ENCODE results near the gene FOXO3. TPM values are rescaled to one million over a fixed set of nuclear protein-coding genes. Genes with fewer than 3 reads are reported as not detected.
"Not testable (repeated sequence)": the region's sequence is repeated elsewhere in the genome, so short reads cannot be mapped to it uniquely, and the experiment has no call there.

Gene FOXO3
- total and polyA plus RNA-seq, 5 donors from 2014 or later, result 16.9 to 24.2 (median 23.3) TPM

- Mint-ChIP-seq H3K27me3 (no peaks in the 10 kb centered on the region), H3K9me3 (no peaks in the 10 kb centered on the region), H3K4me1 (no peaks in the 10 kb centered on the region), H3K36me3 (peaks cover 3% of the 10 kb centered on the region), H3K27ac (no peak overlapping the region), H3K4me3 (no peak overlapping the region)
- Histone ChIP-seq H3K36me3 (ENCODE audit: control insufficient read depth, insufficient read depth, low read length) (no peaks in the 10 kb centered on the region), H3K4me1 (ENCODE audit: control insufficient read depth, insufficient read depth, low read length, poor library complexity, severe bottlenecking) (no peaks in the 10 kb centered on the region), H3K4me3 (ENCODE audit: low read depth, low read length) (no peak overlapping the region), H3K9me3 (ENCODE audit: control insufficient read depth in 2 of 2, low read length in 2 of 2) (no peaks in the 10 kb centered on the region), H3K27me3 (ENCODE audit: control insufficient read depth, insufficient read depth, low read length) (no peaks in the 10 kb centered on the region), H3K27ac (ENCODE audit: insufficient read depth, low read length, poor library complexity, severe bottlenecking) (no peak overlapping the region)
- ATAC-seq (ENCODE audit: low read depth in 2 of 2) (no peak), DNase-seq (no peak)
These were observed 29.4 kb upstream of the FOXO3 start for GRCh38 chr6:108531332-108531731.

GRCh38 chr6:108535114-108535742 is 25.5 kb upstream of the FOXO3 start:
- no peaks in the 10 kb centered on the region for H3K36me3 Mint-ChIP-seq
- Histone ChIP-seq H3K4me1 (ENCODE audit: control insufficient read depth, insufficient read depth, low read length, poor library complexity, severe bottlenecking) (no peaks in the 10 kb centered on the region), H3K27ac (ENCODE audit: insufficient read depth, low read length, poor library complexity, severe bottlenecking) (no peak overlapping the region), H3K27me3 (ENCODE audit: control insufficient read depth, insufficient read depth, low read length) (no peaks in the 10 kb centered on the region), H3K4me3 (ENCODE audit: low read depth, low read length) (no peak overlapping the region), H3K9me3 (ENCODE audit: control insufficient read depth in 2 of 2, low read length in 2 of 2) (peaks cover 0 to 5% of the 10 kb centered on the region in 2 experiments), H3K36me3 (ENCODE audit: control insufficient read depth, insufficient read depth, low read length) (no peaks in the 10 kb centered on the region)
- no peak for ATAC-seq (ENCODE audit: low read depth in 2 of 2)
- no peak for DNase-seq
- no peaks in the 10 kb centered on the region for H3K4me1 Mint-ChIP-seq
- no peak overlapping the region for H3K4me3 Mint-ChIP-seq
- peaks cover 0 to 6% (median 0%) of the 10 kb centered on the region in 7 donors for H3K9me3 Mint-ChIP-seq
- H3K27ac Mint-ChIP-seq, result peak overlapping the region in 1 of 3 donors; percentile 37
- peaks cover 10% of the 10 kb centered on the region for H3K27me3 Mint-ChIP-seq

GRCh38 chr6:108535920-108536535 is 24.7 kb upstream of the FOXO3 start:
- H3K36me3 ChIP-seq (ENCODE audit: control insufficient read depth, insufficient read depth, low read length); H3K27me3 ChIP-seq (ENCODE audit: control insufficient read depth, insufficient read depth, low read length); H3K4me3 ChIP-seq (ENCODE audit: low read depth, low read length); ATAC-seq (ENCODE audit: low read depth in 2 of 2); H3K4me3 Mint-ChIP-seq; H3K4me1 Mint-ChIP-seq; H3K27ac Mint-ChIP-seq; H3K27ac ChIP-seq (ENCODE audit: insufficient read depth, low read length, poor library complexity, severe bottlenecking); H3K9me3 ChIP-seq (ENCODE audit: control insufficient read depth in 2 of 2, low read length in 2 of 2); H3K4me1 ChIP-seq (ENCODE audit: control insufficient read depth, insufficient read depth, low read length, poor library complexity, severe bottlenecking); H3K27me3 Mint-ChIP-seq; H3K9me3 Mint-ChIP-seq; DNase-seq; H3K36me3 Mint-ChIP-seq: not testable (repeated sequence)

GRCh38 chr6:108541843-108542759 is 18.6 kb upstream of the FOXO3 start:
- H3K4me3 Mint-ChIP-seq, result peak overlapping the region in 1 of 4 donors; percentile 27
- peaks cover 0 to 6% (median 0%) of the 10 kb centered on the region in 7 donors for H3K9me3 Mint-ChIP-seq
- no peaks in the 10 kb centered on the region for H3K36me3 Mint-ChIP-seq
- H3K27ac Mint-ChIP-seq, result no peak overlapping the region
- peaks cover 18% of the 10 kb centered on the region for H3K27me3 Mint-ChIP-seq
- Histone ChIP-seq H3K27me3 (ENCODE audit: control insufficient read depth, insufficient read depth, low read length) (no peaks in the 10 kb centered on the region), H3K27ac (ENCODE audit: insufficient read depth, low read length, poor library complexity, severe bottlenecking) (no peak overlapping the region), H3K9me3 (ENCODE audit: control insufficient read depth in 2 of 2, low read length in 2 of 2) (peaks cover 0 to 5% of the 10 kb centered on the region in 2 experiments), H3K4me3 (ENCODE audit: low read depth, low read length) (no peak overlapping the region), H3K36me3 (ENCODE audit: control insufficient read depth, insufficient read depth, low read length) (no peaks in the 10 kb centered on the region), H3K4me1 (ENCODE audit: control insufficient read depth, insufficient read depth, low read length, poor library complexity, severe bottlenecking) (peaks cover 7% of the 10 kb centered on the region)
- H3K4me1 Mint-ChIP-seq, result peaks cover 0 to 15% (median 11%) of the 10 kb centered on the region in 4 donors
- peak; percentile 68 to 75 for ATAC-seq (ENCODE audit: low read depth in 2 of 2)
- peak; percentile 58 to 86 (median 75) for DNase-seq

GRCh38 chr6:108543175-108543940 is 17.4 kb upstream of the FOXO3 start:
- peaks cover 0 to 5% of the 10 kb centered on the region in 2 experiments for H3K9me3 ChIP-seq (ENCODE audit: control insufficient read depth in 2 of 2, low read length in 2 of 2)
- H3K4me1 ChIP-seq (ENCODE audit: control insufficient read depth, insufficient read depth, low read length, poor library complexity, severe bottlenecking), result peaks cover 7% of the 10 kb centered on the region
- ATAC-seq (ENCODE audit: low read depth in 2 of 2) (no peak), DNase-seq (no peak)
- peaks cover 0 to 15% (median 11%) of the 10 kb centered on the region in 4 donors for H3K4me1 Mint-ChIP-seq
- no peak overlapping the region for H3K4me3 Mint-ChIP-seq
- no peak overlapping the region for H3K27ac ChIP-seq (ENCODE audit: insufficient read depth, low read length, poor library complexity, severe bottlenecking)
- peak overlapping the region in 1 of 3 donors; percentile 76 for H3K27ac Mint-ChIP-seq
- peaks cover 18% of the 10 kb centered on the region for H3K27me3 Mint-ChIP-seq
- H3K4me3 ChIP-seq (ENCODE audit: low read depth, low read length), result no peak overlapping the region
- H3K9me3 Mint-ChIP-seq, result peaks cover 0 to 6% (median 0%) of the 10 kb centered on the region in 7 donors
- no peaks in the 10 kb centered on the region for H3K27me3 ChIP-seq (ENCODE audit: control insufficient read depth, insufficient read depth, low read length)
- H3K36me3 ChIP-seq (ENCODE audit: control insufficient read depth, insufficient read depth, low read length), result no peaks in the 10 kb centered on the region
- no peaks in the 10 kb centered on the region for H3K36me3 Mint-ChIP-seq

GRCh38 chr6:108544606-108545005 is 16.1 kb upstream of the FOXO3 start:
- H3K27me3 Mint-ChIP-seq, result peaks cover 14% of the 10 kb centered on the region
- peaks cover 0 to 5% (median 0%) of the 10 kb centered on the region in 7 donors for H3K9me3 Mint-ChIP-seq
- ATAC-seq (ENCODE audit: low read depth in 2 of 2), result no peak
- peaks cover 0 to 5% of the 10 kb centered on the region in 2 experiments for H3K9me3 ChIP-seq (ENCODE audit: control insufficient read depth in 2 of 2, low read length in 2 of 2)
- H3K4me3 ChIP-seq (ENCODE audit: low read depth, low read length), result no peak overlapping the region
- no peak overlapping the region for H3K27ac Mint-ChIP-seq
- H3K4me1 ChIP-seq (ENCODE audit: control insufficient read depth, insufficient read depth, low read length, poor library complexity, severe bottlenecking), result peaks cover 7% of the 10 kb centered on the region
- H3K36me3 ChIP-seq (ENCODE audit: control insufficient read depth, insufficient read depth, low read length), result no peaks in the 10 kb centered on the region
- no peak for DNase-seq
- no peak overlapping the region for H3K4me3 Mint-ChIP-seq
- H3K27me3 ChIP-seq (ENCODE audit: control insufficient read depth, insufficient read depth, low read length), result no peaks in the 10 kb centered on the region
- no peaks in the 10 kb centered on the region for H3K36me3 Mint-ChIP-seq
- H3K4me1 Mint-ChIP-seq, result peaks cover 0 to 15% (median 11%) of the 10 kb centered on the region in 4 donors
- no peak overlapping the region for H3K27ac ChIP-seq (ENCODE audit: insufficient read depth, low read length, poor library complexity, severe bottlenecking)
